Transverse colon (tissue), 4 donors: ENCODE measurements around the gene ANGPTL8. TPM values are rescaled to one million over a fixed set of nuclear protein-coding genes. Genes with fewer than 3 reads are reported as not detected.

Source experiments
- DNase-seq: peaks from one replicate; pipeline ENCODE4 v3.0.0-alpha.2; 2019
- H3K27ac ChIP-seq, 4 donors: fragments of 200-600 bp; sonication (generic); 2 replicates each; pipeline ENCODE4 v1.5.1; 2016 to 2018; ENCODE audit warnings: inconsistent platforms in 4 of 4
- H3K27me3 ChIP-seq: fragments of 200-600 bp; sonication (generic); 2 replicates; pipeline ENCODE4 v1.5.1; 2017; ENCODE audit warnings: inconsistent platforms
- H3K36me3 ChIP-seq, 4 donors: fragments of 200-600 bp; sonication (generic); 2 replicates each; pipeline ENCODE4 v1.5.1; 2017 to 2019; ENCODE audit warnings: inconsistent platforms in 4 of 4
- H3K4me1 ChIP-seq, 4 donors: fragments of 200-600 bp; sonication (generic); 2 replicates each; pipeline ENCODE4 v1.5.1; 2017 to 2020; ENCODE audit warnings: inconsistent platforms in 4 of 4
- H3K4me3 ChIP-seq, 4 donors: fragments of 200-600 bp; sonication (generic); 1 replicate in 1 of 4; 2 replicates in 3 of 4; pipeline versions ENCODE4 v1.5.1 to v1.6.1; 2017 to 2019; ENCODE audit warnings: inconsistent platforms in 4 of 4
- H3K9me3 ChIP-seq, 2 donors: fragments of 200-600 bp; sonication (generic); 2 replicates each; pipeline ENCODE4 v1.5.1; 2017 to 2019; ENCODE audit warnings: inconsistent platforms in 2 of 2
- EP300 ChIP-seq: sonication (generic); formaldehyde crosslinking; IDR thresholded peaks from one replicate; pipeline ENCODE4 v1.6.1; 2017; ENCODE audit warnings: antibody characterized with exemption, low read depth
- POLR2A ChIP-seq: fragments of 450-650 bp; IDR thresholded peaks from one replicate; pipeline ENCODE4 v1.6.1; 2016; ENCODE audit warnings: antibody characterized with exemption, mild to moderate bottlenecking, moderate library complexity
- POLR2AphosphoS5 ChIP-seq, 3 donors: sonication (generic); formaldehyde crosslinking; IDR thresholded peaks; one replicate each; pipeline ENCODE4 v1.6.1; 2016; ENCODE audit warnings: antibody characterized with exemption in 3 of 3
- WGBS, 2 donors: methylation state at CpG; one replicate each; pipeline ENCODE4 v1.1.5; 2018; ENCODE audit warnings: low coverage in 1 of 2; 5-methylcytosine and 5-hydroxymethylcytosine counted together
- in situ Hi-C, 4 donors: fragments of 200-750 bp; cut with MboI; loops; one replicate each; pipeline versions ENCODE4 v1.15.0 to v1.15.1; 2017; ENCODE audit warnings: low sequenced_read_pairs in 3 of 4, low pct_ligation_motif_present in 1 of 4, low pct_unique_long_range_greater_than_20kb in 1 of 4
- intact Hi-C: fragments of 100-400 bp; cut with DNase I; formaldehyde crosslinking; loops from one replicate; pipeline ENCODE4 v1.15.1; 2023; ENCODE audit warnings: low total_unique reads
- total RNA-seq, 4 donors: library from RNA; depleted of rRNA; stranded (reverse); fragments of >200 nt; gene quantifications; one replicate each; pipeline ENCODE4 v1.1.0, GENCODE V29; 2016
- TF ChIP-seq, protein P1 (sequence below), 5 experiments: fragments of 200-600 bp in 3 of 5; fragments of 450-650 bp in 2 of 5; sonication (generic) in 3 of 5; IDR thresholded peaks; 1 replicate in 2 of 5; 2 replicates in 3 of 5; pipeline ENCODE4 v1.5.1; 2016 to 2017; ENCODE audit warnings: antibody characterized with exemption in 5 of 5, inconsistent platforms in 3 of 5, mild to moderate bottlenecking in 2 of 5, moderate library complexity in 1 of 5

Gene ANGPTL8
- total RNA-seq, 4 donors from 2014 or later: not detected

DNA sequence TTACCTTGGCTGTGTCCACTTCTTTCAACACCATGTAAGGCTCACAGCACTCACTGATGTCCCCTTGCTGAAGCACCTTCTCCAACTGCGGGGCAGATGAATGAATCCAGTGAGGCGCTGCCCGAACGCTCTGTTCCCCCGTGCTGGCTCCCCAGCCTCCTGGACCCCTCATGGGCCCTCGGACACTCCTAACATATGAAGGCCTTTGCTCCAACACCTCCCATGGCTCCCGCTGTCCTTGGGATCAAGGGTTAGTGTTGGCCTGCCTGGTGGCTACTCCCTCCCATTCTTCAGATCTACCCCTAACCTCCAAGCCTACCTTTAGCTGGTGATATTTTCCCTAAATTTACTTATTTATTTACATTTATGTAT is 4.4 kb downstream of the ANGPTL8 start:
- peaks cover 0 to 7% (median 6%) of the 10 kb centered on the region in 4 donors for H3K4me1 ChIP-seq
- no peak for DNase-seq
- in situ Hi-C loops (no loop called here), intact Hi-C loops (loop anchor here (5.0 kb wide), 1 partner anchor 426 kb away; no protein-coding TSS in a partner anchor)
- no peaks in the 10 kb centered on the region for H3K9me3 ChIP-seq
- 91% methylated on average over 7 of the region's 7 CpGs; no CpG with 5 or more reads in 1 of the 2 donors for WGBS, 2 donors
- H3K4me3 ChIP-seq: no peak overlapping the region
- TF ChIP-seq EP300 (no peak), POLR2A (no peak), POLR2AphosphoS5 (IDR thresholded peaks at IDR 0.05) (no peak)
- TF ChIP-seq, protein P1, sequence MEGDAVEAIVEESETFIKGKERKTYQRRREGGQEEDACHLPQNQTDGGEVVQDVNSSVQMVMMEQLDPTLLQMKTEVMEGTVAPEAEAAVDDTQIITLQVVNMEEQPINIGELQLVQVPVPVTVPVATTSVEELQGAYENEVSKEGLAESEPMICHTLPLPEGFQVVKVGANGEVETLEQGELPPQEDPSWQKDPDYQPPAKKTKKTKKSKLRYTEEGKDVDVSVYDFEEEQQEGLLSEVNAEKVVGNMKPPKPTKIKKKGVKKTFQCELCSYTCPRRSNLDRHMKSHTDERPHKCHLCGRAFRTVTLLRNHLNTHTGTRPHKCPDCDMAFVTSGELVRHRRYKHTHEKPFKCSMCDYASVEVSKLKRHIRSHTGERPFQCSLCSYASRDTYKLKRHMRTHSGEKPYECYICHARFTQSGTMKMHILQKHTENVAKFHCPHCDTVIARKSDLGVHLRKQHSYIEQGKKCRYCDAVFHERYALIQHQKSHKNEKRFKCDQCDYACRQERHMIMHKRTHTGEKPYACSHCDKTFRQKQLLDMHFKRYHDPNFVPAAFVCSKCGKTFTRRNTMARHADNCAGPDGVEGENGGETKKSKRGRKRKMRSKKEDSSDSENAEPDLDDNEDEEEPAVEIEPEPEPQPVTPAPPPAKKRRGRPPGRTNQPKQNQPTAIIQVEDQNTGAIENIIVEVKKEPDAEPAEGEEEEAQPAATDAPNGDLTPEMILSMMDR (IDR thresholded peaks at IDR 0.05): no peak
- peak overlapping the region in 2 of 4 donors; percentile 26 to 28 for H3K27ac ChIP-seq
- no peaks in the 10 kb centered on the region for H3K27me3 ChIP-seq
- no peaks in the 10 kb centered on the region for H3K36me3 ChIP-seq

DNA sequence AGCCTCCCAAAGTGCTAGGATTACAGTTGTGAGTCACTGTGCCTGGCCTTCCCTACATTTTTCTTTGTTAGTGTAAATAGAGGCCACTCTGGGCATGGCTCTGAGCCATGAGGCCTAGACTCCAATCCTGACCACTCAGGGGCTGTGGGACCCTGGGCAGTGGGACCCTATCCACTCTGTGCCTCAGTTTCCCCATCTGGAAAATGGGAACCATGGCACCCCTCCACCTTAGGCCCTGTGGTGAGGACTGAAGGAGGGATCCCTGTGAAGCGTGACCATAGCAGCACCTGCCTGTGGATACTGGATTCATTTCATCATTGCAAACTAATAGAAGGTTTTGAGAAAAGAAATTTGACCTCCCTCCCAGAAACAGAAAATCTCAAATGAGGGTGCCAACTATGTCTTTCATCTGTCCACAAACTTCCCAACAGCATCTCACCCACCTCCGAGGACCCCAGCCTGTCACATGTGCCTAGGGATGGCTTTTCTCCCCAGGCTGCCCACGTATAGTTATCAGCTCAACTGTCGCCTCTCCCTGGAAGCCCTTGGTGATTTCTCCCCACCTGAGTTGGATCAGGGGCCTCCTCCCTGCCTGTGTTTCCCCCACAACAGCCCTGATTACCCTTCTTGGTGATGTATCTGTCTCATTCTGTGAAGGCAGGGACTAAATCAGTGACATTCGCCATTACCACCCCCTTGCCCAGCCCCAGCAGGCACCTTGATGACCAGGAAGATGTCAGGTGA is 5.6 kb downstream of the ANGPTL8 start:
- no peak for TF ChIP-seq POLR2AphosphoS5 (IDR thresholded peaks at IDR 0.05)
- TF ChIP-seq EP300: no peak
- no peak for TF ChIP-seq POLR2A
- TF ChIP-seq, protein P1 (IDR thresholded peaks at IDR 0.05): no peak
- no peak overlapping the region for H3K4me3 ChIP-seq
- H3K27ac ChIP-seq: no peak overlapping the region
- intact Hi-C loops (loop anchor here (5.0 kb wide), 1 partner anchor 428 kb away; no protein-coding TSS in a partner anchor), in situ Hi-C loops (no loop called here)
- WGBS, 2 donors: 91 to 100% methylated on average over 2 to 5 of the region's 5 CpGs
- DNase-seq: no peak
- no peaks in the 10 kb centered on the region for H3K9me3 ChIP-seq
- no peaks in the 10 kb centered on the region for H3K36me3 ChIP-seq
- peaks cover 0 to 7% (median 6%) of the 10 kb centered on the region in 4 donors for H3K4me1 ChIP-seq
- H3K27me3 ChIP-seq: no peaks in the 10 kb centered on the region

DNA sequence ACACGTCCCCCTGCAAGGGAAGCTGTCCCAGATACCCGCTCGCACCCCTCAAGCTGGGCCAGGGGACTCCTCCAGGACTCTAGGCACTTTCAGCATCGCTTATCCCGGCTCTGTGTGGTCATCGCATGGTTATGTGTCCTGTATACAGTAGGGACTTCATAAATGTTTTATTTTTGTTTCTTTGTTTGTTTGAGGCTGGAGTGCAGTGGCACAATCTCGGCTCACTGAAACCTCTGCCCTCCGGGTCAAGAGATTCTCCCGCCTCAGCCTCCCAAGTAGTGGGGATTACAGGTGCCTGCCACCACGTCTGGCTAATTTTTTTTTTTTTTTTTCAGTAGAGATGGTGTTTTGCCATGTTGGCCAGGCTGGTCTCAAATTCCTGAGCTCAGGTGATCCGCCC is 7.5 kb downstream of the ANGPTL8 start:
- intact Hi-C loops: no loop called here
- no peak overlapping the region for H3K27ac ChIP-seq
- DNase-seq: no peak
- no peaks in the 10 kb centered on the region for H3K27me3 ChIP-seq
- TF ChIP-seq POLR2A (no peak), EP300 (no peak), POLR2AphosphoS5 (IDR thresholded peaks at IDR 0.05) (no peak)
- TF ChIP-seq, protein P1 (IDR thresholded peaks at IDR 0.05): no peak
- H3K36me3 ChIP-seq: no peaks in the 10 kb centered on the region
- peaks cover 0 to 7% (median 6%) of the 10 kb centered on the region in 4 donors for H3K4me1 ChIP-seq
- 91 to 92% methylated on average over 4 to 11 of the region's 11 CpGs for WGBS, 2 donors
- in situ Hi-C loops: no loop called here
- H3K4me3 ChIP-seq: no peak overlapping the region
- no peaks in the 10 kb centered on the region for H3K9me3 ChIP-seq

DNA sequence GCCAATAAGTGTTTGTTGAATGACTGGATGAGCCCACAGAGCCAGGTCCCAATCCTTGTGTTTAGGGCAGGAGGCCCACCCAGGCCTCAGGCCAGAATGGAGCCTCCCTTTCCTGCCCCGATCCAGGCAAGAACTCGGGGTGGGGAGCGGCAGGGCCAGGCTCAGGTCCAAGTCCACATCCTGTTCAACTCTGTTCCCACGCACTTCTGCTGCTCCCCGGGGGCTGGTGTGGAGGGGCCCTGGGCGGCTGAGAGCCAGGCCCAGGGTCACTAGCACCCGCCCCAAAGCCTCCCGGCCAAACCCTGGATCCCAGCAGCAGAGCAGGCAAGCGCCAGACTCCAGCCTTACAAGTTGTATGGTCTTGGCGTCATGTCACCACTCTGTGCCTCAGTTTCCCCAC is 8.0 kb downstream of the ANGPTL8 start:
- no peak for DNase-seq
- H3K4me3 ChIP-seq: no peak overlapping the region
- H3K27me3 ChIP-seq: no peaks in the 10 kb centered on the region
- in situ Hi-C loops (no loop called here), intact Hi-C loops (no loop called here)
- H3K27ac ChIP-seq: peak overlapping the region in 1 of 4 donors; percentile 37
- H3K4me1 ChIP-seq: peaks cover 0 to 7% (median 6%) of the 10 kb centered on the region in 4 donors
- no peaks in the 10 kb centered on the region for H3K36me3 ChIP-seq
- 71 to 90% methylated on average over 2 to 10 of the region's 10 CpGs for WGBS, 2 donors
- TF ChIP-seq, protein P1 (IDR thresholded peaks at IDR 0.05): no peak
- no peak for TF ChIP-seq POLR2A
- TF ChIP-seq POLR2AphosphoS5 (IDR thresholded peaks at IDR 0.05): no peak
- TF ChIP-seq EP300: no peak
- no peaks in the 10 kb centered on the region for H3K9me3 ChIP-seq
